Trophoblast cell (in vitro differentiated cells and primary cell): ENCODE results near the gene RNF26.

ENCODE experiments used
- DNase-seq, 2 donors: peaks; one replicate each; pipeline ENCODE4 v3.0.0-alpha.2; 2016
- H2AFZ ChIP-seq: 2 replicates; pipeline ENCODE4 v1.6.1; 2013; ENCODE audit warnings: low read length, moderate library complexity, mild to moderate bottlenecking; ENCODE audit not compliant: insufficient read depth, poor library complexity
- H2AK5ac ChIP-seq: 2 replicates; pipeline ENCODE4 v1.6.1; 2013; ENCODE audit warnings: mild to moderate bottlenecking, low read length
- H2BK120ac ChIP-seq: 2 replicates; pipeline ENCODE4 v1.6.1; 2013; ENCODE audit warnings: low read length, mild to moderate bottlenecking, moderate library complexity; ENCODE audit not compliant: insufficient read depth, poor library complexity
- H2BK12ac ChIP-seq: 2 replicates; pipeline ENCODE4 v1.6.1; 2013; ENCODE audit warnings: mild to moderate bottlenecking, low read length, moderate library complexity
- H2BK5ac ChIP-seq: 2 replicates; pipeline ENCODE4 v1.6.1; 2013; ENCODE audit warnings: low read length, low read depth, moderate library complexity, mild to moderate bottlenecking; ENCODE audit not compliant: poor library complexity
- H3K14ac ChIP-seq: 2 replicates; pipeline ENCODE4 v1.6.1; 2013; ENCODE audit warnings: mild to moderate bottlenecking, low read length
- H3K18ac ChIP-seq: 2 replicates; pipeline ENCODE4 v1.6.1; 2013; ENCODE audit warnings: mild to moderate bottlenecking, low read length
- H3K23ac ChIP-seq: 2 replicates; pipeline ENCODE4 v1.6.1; 2013; ENCODE audit warnings: low read length
- H3K27ac ChIP-seq: 2 replicates; pipeline ENCODE4 v1.5.1; 2013; ENCODE audit warnings: low read depth, mild to moderate bottlenecking, inconsistent platforms, low read length, moderate library complexity
- H3K27me3 ChIP-seq: 2 replicates; pipeline ENCODE4 v1.6.1; 2013; ENCODE audit warnings: inconsistent platforms, mild to moderate bottlenecking, low read length, moderate library complexity; ENCODE audit not compliant: insufficient read depth
- H3K36me3 ChIP-seq, 2 experiments: 1 replicate in 1 of 2; 2 replicates in 1 of 2; pipeline ENCODE4 v1.6.1; 2013; ENCODE audit warnings: low read length in 2 of 2, mild to moderate bottlenecking in 2 of 2, moderate library complexity in 1 of 2; ENCODE audit not compliant: insufficient read depth in 2 of 2, control insufficient read depth in 1 of 2
- H3K4ac ChIP-seq: 2 replicates; pipeline ENCODE4 v1.6.1; 2013; ENCODE audit warnings: low read depth, mild to moderate bottlenecking, low read length, moderate library complexity
- H3K4me1 ChIP-seq, 2 experiments: 1 replicate in 1 of 2; 2 replicates in 1 of 2; pipeline ENCODE4 v1.6.1; 2013; ENCODE audit warnings: low read length in 2 of 2, mild to moderate bottlenecking in 2 of 2, moderate library complexity in 1 of 2; ENCODE audit not compliant: insufficient read depth in 2 of 2, control insufficient read depth in 1 of 2
- H3K4me2 ChIP-seq: 2 replicates; pipeline ENCODE4 v1.6.1; 2013; ENCODE audit warnings: inconsistent platforms, mild to moderate bottlenecking, low read length, moderate library complexity
- H3K4me3 ChIP-seq: 2 replicates; pipeline ENCODE4 v1.5.1; 2013; ENCODE audit warnings: mild to moderate bottlenecking, low read depth, low read length, inconsistent platforms
- H3K79me1 ChIP-seq: one replicate; pipeline ENCODE4 v1.6.1; 2013; ENCODE audit warnings: low read length
- H3K79me2 ChIP-seq: 2 replicates; pipeline ENCODE4 v1.6.1; 2013; ENCODE audit warnings: low read length, mild to moderate bottlenecking; ENCODE audit not compliant: control insufficient read depth, insufficient read depth, poor library complexity
- H3K9ac ChIP-seq: 2 replicates; pipeline ENCODE4 v1.6.1; 2013; ENCODE audit warnings: mild to moderate bottlenecking, low read length
- H3K9me3 ChIP-seq: 2 replicates; pipeline ENCODE4 v1.6.1; 2013; ENCODE audit warnings: low read depth, mild to moderate bottlenecking, control low read depth, inconsistent platforms, low read length; ENCODE audit not compliant: insufficient read depth
- H4K12ac ChIP-seq: 2 replicates; pipeline ENCODE4 v1.6.1; 2013; ENCODE audit warnings: low read depth, mild to moderate bottlenecking, low read length, moderate library complexity
- H4K8ac ChIP-seq: 2 replicates; pipeline ENCODE4 v1.6.1; 2013; ENCODE audit warnings: low read depth, mild to moderate bottlenecking, low read length, moderate library complexity
- H4K91ac ChIP-seq: one replicate; pipeline ENCODE4 v1.6.1; 2013; ENCODE audit warnings: low read depth, mild to moderate bottlenecking, low read length, moderate library complexity
- WGBS: extraction: QIAGEN DNeasy Blood & Tissue Kit; methylation state at CpG from one replicate; pipeline ENCODE4 v1.1.7; 2013; ENCODE audit warnings: missing lambda C conversion rate; ENCODE audit not compliant: insufficient read length, insufficient coverage; ENCODE audit errors: extremely low coverage; 5-methylcytosine and 5-hydroxymethylcytosine counted together

The RNF26 gene

DNA sequence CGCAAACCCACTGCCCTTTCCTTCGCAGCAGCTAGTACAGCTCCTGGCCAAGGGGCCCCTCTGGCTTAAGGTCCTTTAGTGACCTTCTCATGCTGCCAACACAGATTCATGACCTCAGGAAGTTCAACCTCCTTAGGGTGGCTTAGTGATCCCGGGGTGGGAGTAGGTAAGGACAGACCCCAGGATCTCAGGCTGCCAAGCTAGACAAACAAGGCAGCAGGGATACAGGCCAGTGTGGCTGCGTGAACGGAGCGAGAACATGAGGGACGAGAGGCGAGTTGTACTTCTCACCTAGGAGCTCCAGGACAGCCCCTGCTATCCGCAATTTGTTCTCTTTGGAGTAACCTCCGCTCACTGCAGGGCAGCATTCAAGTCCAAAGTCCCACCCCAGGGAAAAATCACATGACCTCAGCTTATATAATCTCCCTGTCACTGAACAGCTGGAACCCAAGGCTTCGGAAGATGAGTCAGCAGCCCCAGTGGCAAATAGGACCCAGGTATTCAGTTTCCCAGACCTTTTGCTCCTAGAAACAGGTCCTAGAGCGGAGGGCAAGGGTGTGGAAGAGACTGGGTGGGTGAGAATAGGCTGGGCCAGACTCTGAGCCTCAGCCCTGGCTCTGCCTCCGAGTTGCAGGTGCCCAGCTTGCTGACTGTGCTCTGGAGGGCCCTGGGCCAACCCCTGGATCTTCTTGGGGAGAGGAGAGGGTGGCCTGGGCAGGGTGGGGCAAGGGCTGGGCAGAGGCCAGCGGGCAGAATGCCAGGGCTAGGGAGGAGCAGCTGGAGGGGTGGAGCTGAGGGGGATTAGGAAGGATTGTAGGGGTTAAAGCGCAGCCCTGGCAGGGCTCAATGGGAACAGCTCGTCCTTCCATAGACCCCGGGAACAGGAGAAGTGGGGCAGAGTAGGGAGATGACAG, 34.1 kb downstream of the RNF26 start:
- Histone ChIP-seq H3K4me2 (no peak overlapping the region), H3K79me1 (peaks cover 3% of the 10 kb centered on the region), H2AK5ac (no peak overlapping the region), H2BK5ac (no peak overlapping the region), H3K36me3 (no peaks in the 10 kb centered on the region), H3K79me2 (peaks cover 2% of the 10 kb centered on the region), H3K9ac (no peak overlapping the region), H3K27ac (no peak overlapping the region), H4K12ac (no peak overlapping the region), H2BK12ac (no peak overlapping the region), H2BK120ac (no peak overlapping the region), H4K8ac (no peak overlapping the region), H3K4me3 (no peak overlapping the region), H3K27me3 (no peaks in the 10 kb centered on the region), H3K4ac (no peak overlapping the region), H3K9me3 (no peaks in the 10 kb centered on the region), H3K23ac (no peak overlapping the region), H4K91ac (no peak overlapping the region), H3K18ac (no peak overlapping the region), H3K4me1 (peaks cover 7 to 8% of the 10 kb centered on the region in 2 experiments), H2AFZ (no peak overlapping the region), H3K14ac (no peak overlapping the region)
- no CpG with 5 or more reads among the region's 17 CpGs for WGBS
- DNase-seq: no peak

DNA sequence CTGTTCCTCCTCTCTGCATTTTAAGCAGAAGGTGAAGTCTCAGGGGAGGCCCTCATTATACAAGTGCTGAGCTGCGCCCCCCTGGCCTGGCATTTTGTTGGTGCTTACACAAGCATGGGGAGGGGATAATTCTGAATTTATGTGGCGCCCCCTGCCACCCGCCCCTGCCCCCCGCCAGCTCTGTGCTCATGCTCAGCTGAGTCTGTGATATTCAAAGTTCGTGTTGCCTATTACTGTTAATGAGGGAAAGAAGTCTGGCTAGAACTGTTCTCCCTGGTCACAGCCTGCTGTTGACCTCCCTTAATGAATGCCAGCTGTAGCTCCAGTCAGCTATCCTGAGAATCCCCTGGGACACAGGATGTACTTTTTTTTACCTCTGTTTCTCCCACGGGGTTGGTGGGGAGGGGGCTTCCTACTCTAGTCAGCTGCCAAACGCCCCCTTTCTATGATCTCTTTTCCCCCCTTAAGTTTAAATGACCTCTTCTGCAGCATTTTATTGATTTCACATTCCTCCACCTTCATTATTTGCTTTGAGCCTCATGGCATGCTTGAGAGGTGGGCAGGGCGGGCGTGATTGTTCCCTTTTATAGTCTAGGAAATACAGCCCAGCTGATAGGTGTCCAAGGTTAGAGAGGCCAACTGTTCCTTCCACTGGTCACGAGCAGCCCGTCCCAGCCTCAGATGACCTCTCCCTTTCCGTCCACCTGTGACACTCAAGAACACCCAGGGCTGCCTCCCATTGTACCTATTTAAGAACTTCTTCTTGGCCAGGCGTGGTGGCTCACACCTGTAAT, 35.0 kb downstream of the RNF26 start:
- WGBS: no CpG with 5 or more reads among the region's 13 CpGs
- Histone ChIP-seq H3K79me1 (peaks cover 2% of the 10 kb centered on the region), H3K79me2 (no peaks in the 10 kb centered on the region), H3K4me3 (no peak overlapping the region), H2AK5ac (no peak overlapping the region), H2AFZ (no peak overlapping the region), H3K4ac (no peak overlapping the region), H4K91ac (no peak overlapping the region), H3K9me3 (no peaks in the 10 kb centered on the region), H4K12ac (no peak overlapping the region), H3K27me3 (no peaks in the 10 kb centered on the region), H3K18ac (no peak overlapping the region), H2BK120ac (no peak overlapping the region), H3K36me3 (no peaks in the 10 kb centered on the region), H3K9ac (no peak overlapping the region), H3K4me2 (no peak overlapping the region), H3K23ac (no peak overlapping the region), H2BK5ac (no peak overlapping the region), H3K4me1 (peaks cover 4 to 5% of the 10 kb centered on the region in 2 experiments), H4K8ac (no peak overlapping the region), H2BK12ac (no peak overlapping the region), H3K27ac (no peak overlapping the region), H3K14ac (no peak overlapping the region)
- DNase-seq: no peak

DNA sequence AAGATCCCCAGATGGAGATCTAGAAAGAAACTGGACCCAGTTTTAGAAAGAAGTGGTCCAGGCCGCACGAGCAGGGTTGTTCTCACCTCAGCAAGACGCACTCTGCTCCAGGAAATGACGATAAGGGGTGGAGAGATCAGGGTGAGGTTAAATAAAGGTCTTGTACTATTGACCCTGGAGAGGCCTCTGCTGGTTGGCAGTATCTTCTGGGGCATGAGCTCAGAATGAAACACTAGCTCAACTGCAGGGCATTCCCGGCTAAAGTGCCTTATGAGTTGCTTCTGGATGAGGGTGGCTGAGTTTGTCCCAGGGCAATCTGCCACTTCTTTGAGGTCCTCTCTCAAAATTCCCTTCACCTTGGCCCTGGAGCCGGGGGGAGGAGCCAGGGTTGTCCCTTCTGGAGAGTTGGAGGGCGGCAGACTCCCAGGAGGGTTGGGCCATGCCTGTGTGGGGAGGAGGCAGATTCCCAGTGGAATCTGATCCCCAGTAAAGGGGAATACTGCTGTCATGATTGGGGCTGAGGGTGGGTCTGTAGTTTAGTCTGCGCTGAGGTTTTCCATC, 36.2 kb downstream of the RNF26 start:
- Histone ChIP-seq H3K23ac (no peak overlapping the region), H3K14ac (no peak overlapping the region), H2BK12ac (no peak overlapping the region), H3K4me1 (peaks cover 4 to 5% of the 10 kb centered on the region in 2 experiments), H3K79me2 (no peaks in the 10 kb centered on the region), H2BK120ac (no peak overlapping the region), H4K91ac (no peak overlapping the region), H3K27ac (no peak overlapping the region), H3K18ac (no peak overlapping the region), H3K9ac (no peak overlapping the region), H4K12ac (no peak overlapping the region), H3K27me3 (no peaks in the 10 kb centered on the region), H2BK5ac (no peak overlapping the region), H2AK5ac (no peak overlapping the region), H3K4ac (no peak overlapping the region), H4K8ac (no peak overlapping the region), H2AFZ (no peak overlapping the region), H3K4me2 (no peak overlapping the region), H3K4me3 (no peak overlapping the region), H3K79me1 (peaks cover 2% of the 10 kb centered on the region), H3K36me3 (no peaks in the 10 kb centered on the region), H3K9me3 (no peaks in the 10 kb centered on the region)
- DNase-seq: no peak
- WGBS: no CpG with 5 or more reads among the region's 8 CpGs

DNA sequence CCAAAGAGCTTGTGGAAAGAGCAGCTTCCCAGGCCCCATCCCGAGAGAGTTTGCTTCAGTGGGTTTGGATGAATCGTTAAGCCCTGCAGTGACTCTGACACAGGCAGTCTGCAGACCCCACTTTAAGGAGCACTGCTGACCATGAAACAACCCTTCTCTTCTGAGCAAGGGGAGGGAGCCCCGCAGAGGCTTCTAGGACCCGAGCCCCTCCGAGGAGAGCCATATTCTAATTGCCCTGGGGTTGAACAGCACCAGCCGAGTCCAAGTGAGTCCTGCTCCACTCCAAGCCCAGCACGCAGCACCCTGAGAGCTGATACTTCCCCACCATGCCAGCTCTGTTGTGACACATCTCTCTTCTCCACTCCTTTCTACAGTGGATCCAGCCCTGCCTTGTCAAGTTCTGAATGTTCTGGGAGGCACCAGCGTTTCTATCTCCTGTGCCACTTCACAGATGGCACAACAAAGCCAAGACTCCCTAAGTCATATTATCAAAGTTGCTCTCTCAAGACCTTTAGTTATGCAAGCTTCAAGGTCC, 36.8 kb downstream of the RNF26 start:
- H3K79me1 ChIP-seq: peaks cover 2% of the 10 kb centered on the region
- H3K9me3 ChIP-seq: no peaks in the 10 kb centered on the region
- H3K36me3 ChIP-seq: no peaks in the 10 kb centered on the region
- H3K27me3 ChIP-seq: no peaks in the 10 kb centered on the region
- H3K14ac ChIP-seq: no peak overlapping the region
- H3K4ac ChIP-seq: no peak overlapping the region
- no peak overlapping the region for H3K9ac ChIP-seq
- H4K8ac ChIP-seq: no peak overlapping the region
- no peak overlapping the region for H2AK5ac ChIP-seq
- no peak overlapping the region for H2BK5ac ChIP-seq
- H2BK12ac ChIP-seq: no peak overlapping the region
- DNase-seq: no peak
- no peak overlapping the region for H4K12ac ChIP-seq
- no peak overlapping the region for H3K4me3 ChIP-seq
- no peaks in the 10 kb centered on the region for H3K79me2 ChIP-seq
- WGBS: no CpG with 5 or more reads among the region's 8 CpGs
- peaks cover 4 to 5% of the 10 kb centered on the region in 2 experiments for H3K4me1 ChIP-seq
- no peak overlapping the region for H4K91ac ChIP-seq
- no peak overlapping the region for H2BK120ac ChIP-seq
- no peak overlapping the region for H2AFZ ChIP-seq
- no peak overlapping the region for H3K4me2 ChIP-seq
- H3K27ac ChIP-seq: no peak overlapping the region
- no peak overlapping the region for H3K18ac ChIP-seq
- H3K23ac ChIP-seq: no peak overlapping the region
